Measurements from ENCODE around the gene SEH1L. TPM values are rescaled to one million over a fixed set of nuclear protein-coding genes. Genes with fewer than 3 reads are reported as not detected.

SEH1L gene
- total RNA-seq, 1 experiment from 2014 or later, result 61.2 TPM

GRCh38 chr18:12930908-12931307 is 16.9 kb upstream of the SEH1L start:
- no TSS peak for BruUV-seq (replicated peaks)
- Mint-ChIP-seq H3K4me1 (ENCODE audit: low read depth, unreplicated experiment) (peaks cover 9% of the 10 kb centered on the region), H3K36me3 (ENCODE audit: insufficient read depth, unreplicated experiment) (no peaks in the 10 kb centered on the region), H3K9me3 (ENCODE audit: low read depth, unreplicated experiment) (no peaks in the 10 kb centered on the region), H3K27ac (ENCODE audit: unreplicated experiment) (no peak overlapping the region), H3K4me3 (ENCODE audit: low read depth, unreplicated experiment) (no peak overlapping the region), H3K27me3 (ENCODE audit: unreplicated experiment) (peaks cover 15% of the 10 kb centered on the region)
- intact Hi-C loops (cut with micrococcal nuclease; ENCODE audit: unreplicated experiment), result no loop called here
- DNase-seq, result no peak
- CTCF ChIA-PET, result interaction anchor here (0.6 kb wide), 1 partner anchor 365 kb away, joined by 3 read pairs; no protein-coding TSS in a partner anchor
- no peak for TF ChIP-seq CTCF (IDR thresholded peaks at IDR 0.05; ENCODE audit: unreplicated experiment)

- BruUV-seq (replicated peaks), result no TSS peak
- Mint-ChIP-seq H3K9me3 (ENCODE audit: low read depth, unreplicated experiment) (no peaks in the 10 kb centered on the region), H3K4me1 (ENCODE audit: low read depth, unreplicated experiment) (peaks cover 9% of the 10 kb centered on the region), H3K27me3 (ENCODE audit: unreplicated experiment) (peaks cover 15% of the 10 kb centered on the region), H3K36me3 (ENCODE audit: insufficient read depth, unreplicated experiment) (no peaks in the 10 kb centered on the region), H3K27ac (ENCODE audit: unreplicated experiment) (no peak overlapping the region), H3K4me3 (ENCODE audit: low read depth, unreplicated experiment) (no peak overlapping the region)
- no peak for TF ChIP-seq CTCF (IDR thresholded peaks at IDR 0.05; ENCODE audit: unreplicated experiment)
- CTCF ChIA-PET, result interaction anchor here (2.8 kb wide), 1 partner anchor 190 kb away, joined by 26 read pairs; no protein-coding TSS in a partner anchor
- intact Hi-C loops (cut with micrococcal nuclease; ENCODE audit: unreplicated experiment), result no loop called here
- DNase-seq, result no peak
These were observed 14.5 kb upstream of the SEH1L start for GRCh38 chr18:12933327-12933726.

GRCh38 chr18:12934454-12935071 is 13.2 kb upstream of the SEH1L start:
- TF ChIP-seq CTCF (IDR thresholded peaks at IDR 0.05; ENCODE audit: unreplicated experiment), result peak; percentile 92
- H3K4me1 Mint-ChIP-seq (ENCODE audit: low read depth, unreplicated experiment), result peaks cover 9% of the 10 kb centered on the region
- no peak overlapping the region for H3K27ac Mint-ChIP-seq (ENCODE audit: unreplicated experiment)
- intact Hi-C loops (cut with micrococcal nuclease; ENCODE audit: unreplicated experiment), result loop anchor here (1.0 to 2.0 kb wide), 3 partner anchors 190 to 542 kb away; no protein-coding TSS in a partner anchor
- peaks cover 16% of the 10 kb centered on the region for H3K27me3 Mint-ChIP-seq (ENCODE audit: unreplicated experiment)
- H3K36me3 Mint-ChIP-seq (ENCODE audit: insufficient read depth, unreplicated experiment), result no peaks in the 10 kb centered on the region
- no peak overlapping the region for H3K4me3 Mint-ChIP-seq (ENCODE audit: low read depth, unreplicated experiment)
- no TSS peak for BruUV-seq (replicated peaks)
- CTCF ChIA-PET, result interaction anchor here (0.6 to 2.8 kb wide), 7 partner anchors 19 to 232 kb away, joined by 3 to 26 read pairs (median 3); partner anchors contain the start of genes CEP192, CEP76 and PSMG2
- DNase-seq, result peak; percentile 79
- no peaks in the 10 kb centered on the region for H3K9me3 Mint-ChIP-seq (ENCODE audit: low read depth, unreplicated experiment)

DNA sequence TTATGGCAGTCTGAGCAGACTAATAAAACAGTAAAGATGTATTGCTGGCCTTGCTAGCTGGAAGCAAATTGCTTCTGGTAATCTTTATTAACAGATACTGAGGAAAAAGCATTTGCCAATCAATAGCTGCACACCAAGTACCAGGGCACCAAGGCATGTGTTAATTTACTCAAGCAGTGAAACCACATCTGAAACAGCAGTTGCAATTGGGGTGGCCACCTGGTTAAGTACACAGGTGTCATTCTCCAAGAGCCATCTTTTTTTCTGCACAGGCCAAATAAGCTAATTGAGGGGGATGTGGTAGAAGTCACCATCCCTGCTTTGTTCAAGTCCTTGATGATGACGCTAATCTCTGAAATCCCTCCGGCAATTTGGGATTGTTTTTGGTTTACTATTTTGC is 8.6 kb upstream of the SEH1L start:
- Mint-ChIP-seq H3K27ac (ENCODE audit: unreplicated experiment) (no peak overlapping the region), H3K27me3 (ENCODE audit: unreplicated experiment) (peaks cover 23% of the 10 kb centered on the region), H3K4me1 (ENCODE audit: low read depth, unreplicated experiment) (peaks cover 8% of the 10 kb centered on the region), H3K36me3 (ENCODE audit: insufficient read depth, unreplicated experiment) (no peaks in the 10 kb centered on the region), H3K9me3 (ENCODE audit: low read depth, unreplicated experiment) (no peaks in the 10 kb centered on the region), H3K4me3 (ENCODE audit: low read depth, unreplicated experiment) (no peak overlapping the region)
- no TSS peak for BruUV-seq (replicated peaks)
- no peak for DNase-seq
- TF ChIP-seq CTCF (IDR thresholded peaks at IDR 0.05; ENCODE audit: unreplicated experiment), result no peak
- CTCF ChIA-PET, result no interaction called here
- intact Hi-C loops (cut with micrococcal nuclease; ENCODE audit: unreplicated experiment), result no loop called here
